A673 (cell line): ENCODE measurements around the gene TGM3. TPM values are rescaled to one million over a fixed set of nuclear protein-coding genes. Genes with fewer than 3 reads are reported as not detected.

Experiments
- BruUV-seq: library from RNA; stranded (reverse); fragments of 400-500 nt; replicated peaks from 2 replicates; lab custom pipeline; 2021; lab: Mats Ljungman, UMichigan
- CTCF ChIA-PET: fragments of 300-600 bp; sonication (Branson Sonifier 250); formaldehyde crosslinking; loops from one replicate; lab custom pipeline; 2022; ENCODE audit warnings: antibody characterized with exemption; lab: Charles Lee
- POLR2A ChIA-PET: fragments of 300-600 bp; sonication (Branson Sonifier 250); formaldehyde crosslinking; loops from one replicate; lab custom pipeline; 2022; ENCODE audit warnings: antibody characterized with exemption; ENCODE audit not compliant: low non-redundant PET; lab: Charles Lee
- DNase-seq: peaks from one replicate; pipeline ENCODE4 v3.0.0-alpha.2; 2015; ENCODE audit warnings: low spot score
- H3K27ac ChIP-seq: fragments of 200-600 bp; sonication (generic); 2 replicates; pipeline ENCODE4 v1.5.1; 2016; ENCODE audit warnings: mixed run types, low read depth, mild to moderate bottlenecking, mixed read lengths, antibody characterized with exemption, low read length; ENCODE audit not compliant: poor library complexity, severe bottlenecking
- H3K27me3 ChIP-seq: fragments of 200-600 bp; sonication (generic); replicated peaks from 2 replicates; pipeline ENCODE4 v1.6.1; 2017; ENCODE audit warnings: mixed run types, low read depth, mild to moderate bottlenecking, mixed read lengths, antibody characterized with exemption, low read length; ENCODE audit not compliant: insufficient read depth, poor library complexity
- H3K36me3 ChIP-seq: fragments of 200-600 bp; sonication (generic); 2 replicates; pipeline ENCODE4 v1.6.1; 2016; ENCODE audit warnings: mixed run types, mild to moderate bottlenecking, mixed read lengths, antibody characterized with exemption, low read length; ENCODE audit not compliant: insufficient read depth, poor library complexity, severe bottlenecking
- H3K4me1 ChIP-seq: fragments of 200-600 bp; sonication (generic); 2 replicates; pipeline ENCODE4 v1.6.1; 2017; ENCODE audit warnings: mixed run types, mild to moderate bottlenecking, mixed read lengths, antibody characterized with exemption, low read length; ENCODE audit not compliant: insufficient read depth, poor library complexity, severe bottlenecking
- H3K4me3 ChIP-seq: fragments of 200-600 bp; sonication (generic); 2 replicates; pipeline ENCODE4 v1.5.1; 2016; ENCODE audit warnings: low read depth, mixed run types, mild to moderate bottlenecking, mixed read lengths, low read length; ENCODE audit not compliant: poor library complexity, severe bottlenecking
- H3K9me3 ChIP-seq: fragments of 200-600 bp; sonication (generic); 2 replicates; pipeline ENCODE4 v1.6.1; 2016; ENCODE audit warnings: mixed run types, low read depth, mild to moderate bottlenecking, mixed read lengths, antibody characterized with exemption, low read length; ENCODE audit not compliant: poor library complexity, severe bottlenecking
- CTCF ChIP-seq: fragments of 300-800, 200-600 bp; sonication (generic); conservative IDR thresholded peaks from 2 replicates; pipeline ENCODE4 v1.5.1; 2017; ENCODE audit warnings: low read depth, mild to moderate bottlenecking, antibody characterized with exemption, low read length, moderate library complexity, mixed read lengths
- EZH2 ChIP-seq: fragments of 200-600 bp; sonication (generic); IDR thresholded peaks from 2 replicates; pipeline ENCODE4 v1.6.1; 2017; ENCODE audit warnings: borderline replicate concordance, low read depth, mild to moderate bottlenecking, mixed read lengths, antibody characterized with exemption, low read length; ENCODE audit not compliant: poor library complexity, severe bottlenecking
- intact Hi-C: fragments of 100-400 bp; cut with micrococcal nuclease; formaldehyde crosslinking; loops from one replicate; pipeline ENCODE4 v1.10.0; 2022; ENCODE audit not compliant: unreplicated experiment
- total RNA-seq: library from RNA; stranded (reverse); gene quantifications from 2 replicates; pipeline ENCODE4 v1.2.3, GENCODE V29; 2021

Gene TGM3
- total RNA-seq, 1 experiment from 2014 or later: 0.11 TPM

GRCh38 chr20:2315440-2315778 is 19.6 kb downstream of the TGM3 start:
- Histone ChIP-seq H3K4me1 (peaks cover 3% of the 10 kb centered on the region), H3K27me3 (no peaks in the 10 kb centered on the region), H3K9me3 (no peaks in the 10 kb centered on the region), H3K36me3 (no peaks in the 10 kb centered on the region), H3K27ac (no peak overlapping the region), H3K4me3 (no peak overlapping the region)
- TF ChIP-seq CTCF (no peak), EZH2 (no peak)
- intact Hi-C loops: no loop called here
- POLR2A ChIA-PET: no interaction called here
- no TSS peak for BruUV-seq
- CTCF ChIA-PET: no interaction called here
- DNase-seq: no peak

- Histone ChIP-seq H3K4me1 (peaks cover 3% of the 10 kb centered on the region), H3K36me3 (no peaks in the 10 kb centered on the region), H3K27ac (no peak overlapping the region), H3K9me3 (no peaks in the 10 kb centered on the region), H3K4me3 (no peak overlapping the region), H3K27me3 (no peaks in the 10 kb centered on the region)
- BruUV-seq: no TSS peak
- ChIA-PET POLR2A (no interaction called here), CTCF (no interaction called here)
- intact Hi-C loops: no loop called here
- TF ChIP-seq CTCF (no peak), EZH2 (no peak)
- DNase-seq: no peak
Measured at GRCh38 chr20:2316847-2317495, 21.2 kb downstream of the TGM3 start.

- Histone ChIP-seq H3K9me3 (no peaks in the 10 kb centered on the region), H3K27me3 (peaks cover 9% of the 10 kb centered on the region), H3K4me3 (no peak overlapping the region), H3K27ac (no peak overlapping the region), H3K36me3 (no peaks in the 10 kb centered on the region), H3K4me1 (no peaks in the 10 kb centered on the region)
- TF ChIP-seq EZH2: no peak
- intact Hi-C loops: no loop called here
- BruUV-seq: no TSS peak
- no peak for DNase-seq
- CTCF ChIA-PET: no interaction called here
- POLR2A ChIA-PET: no interaction called here
Measured at GRCh38 chr20:2320813-2321658, 25.2 kb downstream of the TGM3 start.
